HG03342 (cell line): ENCODE results near the gene RNF34.
"Not testable (repeated sequence)": the region's sequence is repeated elsewhere in the genome, so short reads cannot be mapped to it uniquely, and the experiment has no call there.

Source experiments
- ATAC-seq: cut with Tn5 transposase; IDR thresholded peaks from one replicate; pipeline ENCODE4 v1.9.1; 2021; ENCODE audit warnings: mild to moderate bottlenecking, moderate library complexity; ENCODE audit not compliant: unreplicated experiment

Gene RNF34, protein sequence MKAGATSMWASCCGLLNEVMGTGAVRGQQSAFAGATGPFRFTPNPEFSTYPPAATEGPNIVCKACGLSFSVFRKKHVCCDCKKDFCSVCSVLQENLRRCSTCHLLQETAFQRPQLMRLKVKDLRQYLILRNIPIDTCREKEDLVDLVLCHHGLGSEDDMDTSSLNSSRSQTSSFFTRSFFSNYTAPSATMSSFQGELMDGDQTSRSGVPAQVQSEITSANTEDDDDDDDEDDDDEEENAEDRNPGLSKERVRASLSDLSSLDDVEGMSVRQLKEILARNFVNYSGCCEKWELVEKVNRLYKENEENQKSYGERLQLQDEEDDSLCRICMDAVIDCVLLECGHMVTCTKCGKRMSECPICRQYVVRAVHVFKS

DNA sequence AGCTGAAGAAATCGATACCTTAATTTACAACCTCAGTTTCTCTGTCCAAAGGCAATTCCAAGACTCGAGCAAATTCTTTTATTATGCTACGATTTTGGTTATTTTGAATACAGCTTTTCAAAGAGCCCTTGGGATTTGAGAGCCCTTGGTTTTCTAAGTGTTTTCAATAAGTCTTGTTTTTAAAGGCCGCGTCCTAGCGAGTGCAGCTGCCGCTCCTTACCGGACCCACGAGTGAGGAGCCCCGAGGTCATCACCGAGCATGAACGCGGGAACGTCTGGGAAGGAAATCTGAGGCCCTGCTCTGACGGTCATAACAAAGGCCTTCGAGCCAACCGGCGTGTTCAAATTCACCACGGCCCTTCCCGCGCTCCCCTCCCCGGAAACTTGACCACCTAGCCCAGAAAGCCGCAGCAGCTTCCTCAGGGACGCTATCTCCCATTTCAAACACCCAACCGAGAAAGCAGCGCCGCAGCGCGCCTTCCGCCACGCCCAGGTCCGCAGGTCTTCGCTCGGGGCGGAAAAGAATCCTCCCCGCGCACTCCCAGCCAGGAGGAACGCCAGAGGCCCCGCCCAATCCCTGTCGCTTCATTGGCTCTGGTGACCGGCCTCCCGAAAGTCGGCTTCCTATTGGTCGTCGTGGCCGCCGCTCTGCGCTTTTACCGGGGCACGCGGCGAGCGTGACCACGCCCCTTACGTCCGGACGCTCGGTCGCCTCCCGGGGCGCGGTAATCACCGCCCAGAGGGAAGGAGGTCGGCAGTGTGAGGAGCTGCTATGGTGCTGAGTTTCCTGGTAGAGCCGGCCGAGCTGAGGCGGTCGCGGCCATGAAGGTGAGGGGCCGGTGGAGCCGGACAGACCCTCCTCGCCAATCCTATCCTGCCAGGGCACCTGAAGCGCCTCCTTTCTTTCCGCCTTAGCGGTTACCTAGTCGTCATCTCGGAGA is at the start of gene RNF34:
Gene RNF34 (plus strand): TSS at position 728 of the 941 bp plus-strand sequence. CDS start 95 bp downstream, at position 823.
- peak; percentile 91 for ATAC-seq

DNA sequence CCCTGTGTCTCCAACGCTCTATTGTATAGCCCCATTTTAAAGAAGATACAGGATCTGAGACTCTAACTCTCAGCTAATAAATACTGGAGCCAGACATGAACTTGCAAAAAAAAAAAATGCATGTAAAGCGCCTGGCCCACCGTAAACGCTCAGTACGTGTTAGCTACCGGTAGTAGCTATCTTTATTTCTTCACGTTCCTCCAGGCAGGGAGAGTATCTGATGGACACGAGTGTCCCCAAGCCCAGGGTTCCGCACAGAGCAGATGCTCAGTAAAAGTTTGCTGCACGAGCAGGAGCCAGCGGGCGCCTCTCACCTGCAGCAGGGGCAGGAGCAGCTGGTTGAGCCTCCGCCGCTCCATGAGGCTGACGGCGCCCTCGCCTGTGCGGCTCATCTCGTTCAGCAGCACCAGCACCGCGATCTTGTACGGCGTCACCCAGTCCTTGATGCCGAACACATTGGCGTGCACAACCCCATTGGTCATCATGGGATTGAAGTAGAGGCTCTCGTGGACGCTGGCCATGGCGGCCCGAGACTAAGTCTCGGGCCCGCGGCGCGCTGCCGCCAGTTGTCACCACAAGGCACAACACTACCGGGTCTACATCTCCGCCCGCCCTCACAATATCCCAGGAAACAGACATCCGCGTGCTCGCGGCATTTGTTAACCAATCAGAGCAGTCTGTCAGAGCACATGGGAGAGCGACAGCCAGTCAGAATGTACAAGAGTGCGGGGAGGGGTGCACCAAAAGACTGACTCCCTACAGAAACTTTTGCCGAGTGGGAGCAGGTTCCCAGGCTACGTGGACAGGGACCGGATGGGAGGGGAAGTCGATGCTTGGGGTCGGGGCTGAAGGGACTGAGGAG is 47.9 kb upstream of the RNF34 start, which contains the start of gene ANAPC5:
Gene ANAPC5 (minus strand): TSS at position 592 of the 862 bp plus-strand sequence. CDS start 71 bp downstream, at position 521.
- ATAC-seq: peak; percentile 98

GRCh38 chr12:121352682-121353018 is 47.3 kb upstream of the RNF34 start:
- peak; percentile 20 for ATAC-seq

GRCh38 chr12:121355818-121356217 is 44.1 kb upstream of the RNF34 start:
- ATAC-seq: no peak

DNA sequence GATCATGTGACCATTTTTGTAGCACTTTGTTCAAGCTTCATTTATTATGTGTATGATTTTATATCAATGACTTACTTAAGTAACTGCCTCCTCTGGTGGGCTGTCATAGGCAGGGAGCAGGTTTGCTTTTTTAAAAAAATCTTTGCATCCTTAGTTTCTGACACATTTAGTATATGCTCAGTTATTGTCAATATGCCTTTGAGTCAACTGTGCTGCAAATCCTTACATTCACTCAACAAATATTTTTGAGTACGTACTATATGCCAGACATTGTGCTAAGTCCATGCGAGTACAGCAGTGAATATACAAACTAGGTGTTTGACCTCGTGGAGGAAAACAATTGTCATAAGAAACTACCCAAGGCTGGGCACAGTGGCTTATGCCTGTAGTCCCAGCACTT is 43.3 kb upstream of the RNF34 start:
- ATAC-seq: no peak

GRCh38 chr12:121357331-121357730 is 42.6 kb upstream of the RNF34 start:
- ATAC-seq: no peak

GRCh38 chr12:121358073-121358472 is 41.8 kb upstream of the RNF34 start:
- no peak for ATAC-seq

DNA sequence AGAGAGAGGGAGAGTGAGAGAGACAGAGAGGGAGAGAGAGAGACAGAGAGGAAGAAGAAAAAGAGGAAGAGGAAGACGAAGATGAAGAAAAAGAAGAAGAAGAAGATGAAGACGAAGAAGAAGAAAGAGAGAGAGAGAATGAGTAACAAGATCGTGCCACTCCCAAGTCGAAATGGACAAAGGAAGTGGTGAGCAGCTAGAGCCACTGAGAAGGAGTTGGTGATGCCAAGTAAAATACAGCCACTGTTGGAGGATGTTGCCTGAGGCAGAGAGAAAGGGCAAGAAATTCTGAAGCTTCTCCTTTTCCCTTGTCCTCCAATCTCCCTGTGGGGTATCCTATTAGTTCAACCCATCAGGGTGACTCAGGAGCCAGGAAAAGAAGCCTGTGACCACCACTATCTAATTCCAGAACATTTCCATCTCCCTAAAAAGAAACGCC is 35.2 kb upstream of the RNF34 start:
- no peak for ATAC-seq

DNA sequence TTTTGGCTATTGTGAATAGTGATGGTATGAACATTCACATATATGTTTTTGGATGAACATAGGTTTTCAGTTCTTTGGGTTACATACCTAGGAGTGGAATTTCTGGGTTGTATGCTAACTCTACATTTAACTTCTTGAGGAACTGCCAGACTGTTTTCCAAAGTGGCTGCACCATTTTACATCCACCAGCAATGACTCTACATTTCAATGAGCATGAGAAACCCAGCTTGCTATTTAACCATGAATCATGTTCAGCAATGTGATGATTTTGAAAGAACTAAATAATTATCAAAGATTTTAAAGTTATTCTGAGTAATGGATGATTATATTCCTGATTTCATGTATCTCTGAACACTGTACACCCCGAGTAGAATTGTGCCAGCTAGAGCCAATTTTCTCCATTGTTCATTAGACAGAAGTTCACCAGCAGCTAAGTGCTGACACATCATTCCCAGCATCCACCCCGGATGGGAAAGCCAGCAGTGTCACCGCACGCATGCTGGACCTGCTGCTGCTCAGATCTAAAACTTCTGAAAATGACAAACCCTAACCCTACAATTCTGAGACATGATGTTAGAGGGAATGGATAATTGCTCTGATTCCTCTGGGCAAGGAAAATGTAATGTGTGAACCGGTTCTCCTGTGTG is 34.4 kb upstream of the RNF34 start:
- ATAC-seq: no peak

DNA sequence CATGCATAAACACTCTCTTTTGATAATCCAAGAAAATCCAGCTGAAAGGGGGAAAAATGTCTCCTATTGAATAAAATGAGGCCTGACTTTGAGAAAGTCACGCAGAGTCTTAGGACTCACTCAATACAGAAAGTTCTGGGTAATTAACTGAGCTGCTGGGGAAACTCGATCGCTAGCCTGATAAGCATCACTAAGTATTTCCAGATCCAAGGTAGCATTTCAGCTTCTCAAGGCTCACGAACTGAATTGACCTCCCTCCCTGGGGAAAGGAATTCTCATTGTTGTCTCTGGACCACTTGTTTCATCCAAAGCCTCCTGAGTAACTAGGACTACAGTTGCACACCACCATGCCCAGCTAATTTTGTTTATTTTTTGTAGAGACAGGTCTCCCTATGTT is 33.9 kb upstream of the RNF34 start:
- no peak for ATAC-seq

DNA sequence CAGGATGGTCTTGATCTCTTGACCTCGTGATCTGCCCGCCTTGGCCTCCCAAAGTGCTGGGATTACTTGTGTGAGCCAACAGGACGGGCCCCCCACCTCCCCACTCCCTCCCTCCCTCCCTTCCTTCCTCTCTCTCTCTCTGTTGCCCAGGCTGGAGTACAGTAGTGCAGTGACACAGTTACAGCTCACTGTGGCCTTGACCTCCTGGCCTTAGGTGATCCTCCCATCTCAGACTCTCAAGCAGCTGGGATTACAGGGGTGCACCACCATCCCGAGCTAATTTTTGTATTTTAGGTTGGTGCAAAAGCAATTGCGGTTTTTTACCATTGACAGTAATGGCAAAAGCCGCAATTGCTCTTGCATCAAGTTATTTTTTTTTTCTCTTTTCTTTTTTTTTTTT is 28.5 kb upstream of the RNF34 start:
- ATAC-seq: no peak

GRCh38 chr12:121373755-121374154 is 26.2 kb upstream of the RNF34 start:
- ATAC-seq: no peak

DNA sequence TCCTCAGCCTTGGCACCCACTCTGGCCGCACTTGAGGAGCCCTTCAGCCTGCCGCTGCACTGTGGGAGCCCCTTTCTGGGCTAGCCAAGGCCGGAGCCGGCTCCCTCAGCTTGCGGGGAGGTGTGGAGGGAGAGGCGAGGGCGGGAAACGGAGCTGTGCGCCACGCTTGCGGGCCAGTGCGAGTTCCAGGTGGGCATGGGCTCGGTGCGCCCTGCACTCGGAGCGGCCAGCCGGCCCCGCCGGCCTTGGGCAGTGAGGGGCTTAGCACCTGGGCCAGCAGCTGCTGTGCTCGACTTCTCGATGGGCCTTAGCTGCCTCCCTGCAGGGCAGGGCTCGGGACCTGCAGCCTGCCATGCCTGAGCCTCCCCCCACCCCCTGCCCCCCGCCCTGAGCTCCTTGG is 25.6 kb upstream of the RNF34 start:
- ATAC-seq: not testable (repeated sequence)

GRCh38 chr12:121374945-121375584 is 24.9 kb upstream of the RNF34 start:
- not testable (repeated sequence) for ATAC-seq

GRCh38 chr12:121376754-121377697 is 22.9 kb upstream of the RNF34 start:
- ATAC-seq: no peak

DNA sequence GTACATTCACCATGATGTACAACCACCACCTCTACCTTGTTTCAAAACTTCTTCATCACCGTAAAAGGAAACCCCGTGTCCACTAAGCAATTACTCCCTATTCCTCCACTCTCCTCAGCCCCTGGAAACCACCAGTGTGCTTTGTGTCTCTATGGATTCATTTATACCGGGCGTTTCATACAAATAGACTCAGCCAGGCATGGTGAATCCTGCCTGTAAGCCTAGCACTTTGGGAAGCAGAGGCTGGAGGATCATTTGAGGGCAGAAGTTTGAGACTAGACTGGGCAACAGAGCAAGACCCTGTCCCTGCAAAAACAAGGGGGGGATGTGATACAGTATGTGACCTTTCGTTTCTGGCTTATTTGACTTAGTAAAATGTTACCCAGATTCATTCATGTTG is 21.2 kb upstream of the RNF34 start:
- no peak for ATAC-seq

- ATAC-seq: no peak
Measured at GRCh38 chr12:121379945-121380344, 20.0 kb upstream of the RNF34 start.

DNA sequence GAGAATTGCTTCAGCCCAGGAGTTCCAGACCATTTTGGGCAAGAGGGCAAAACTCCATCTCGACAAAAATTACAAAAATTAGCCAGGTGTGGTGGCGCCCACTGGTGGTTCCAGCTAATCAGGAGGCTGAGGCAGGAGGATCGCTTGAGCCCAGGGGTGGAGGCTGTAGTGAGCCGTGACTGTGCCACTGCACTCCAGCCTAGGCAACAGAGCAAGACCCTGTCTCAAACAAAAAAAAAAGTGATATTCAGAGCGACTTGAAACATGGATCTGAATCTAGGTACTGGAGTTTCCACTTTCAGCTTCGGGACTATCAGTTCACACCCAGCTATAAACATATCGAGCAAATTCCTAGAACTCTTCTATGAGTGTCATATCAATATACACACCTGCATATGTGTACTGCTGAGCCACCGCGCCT is 16.3 kb upstream of the RNF34 start:
- no peak for ATAC-seq

GRCh38 chr12:121384891-121385290 is 15.0 kb upstream of the RNF34 start:
- not testable (repeated sequence) for ATAC-seq
